NK-92 (cell line): ENCODE measurements around the gene IL17A.

Experiments used
- DNase-seq: peaks from one replicate; lab custom pipeline; 2025; ENCODE audit not compliant: unreplicated experiment; lab: John Stamatoyannopoulos, UW

Gene IL17A

DNA sequence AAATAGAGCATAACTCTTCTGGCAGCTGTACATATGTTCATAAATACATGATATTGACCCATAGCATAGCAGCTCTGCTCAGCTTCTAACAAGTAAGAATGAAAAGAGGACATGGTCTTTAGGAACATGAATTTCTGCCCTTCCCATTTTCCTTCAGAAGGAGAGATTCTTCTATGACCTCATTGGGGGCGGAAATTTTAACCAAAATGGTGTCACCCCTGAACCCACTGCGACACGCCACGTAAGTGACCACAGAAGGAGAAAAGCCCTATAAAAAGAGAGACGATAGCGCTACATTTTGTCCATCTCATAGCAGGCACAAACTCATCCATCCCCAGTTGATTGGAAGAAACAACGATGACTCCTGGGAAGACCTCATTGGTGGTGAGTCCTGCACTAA, at the start of gene IL17A:
TSS of gene IL17A (plus strand) at position 301 of the 400 bp plus-strand sequence. CDS start at position 358, 57 bp downstream.
- no peak for DNase-seq

DNA sequence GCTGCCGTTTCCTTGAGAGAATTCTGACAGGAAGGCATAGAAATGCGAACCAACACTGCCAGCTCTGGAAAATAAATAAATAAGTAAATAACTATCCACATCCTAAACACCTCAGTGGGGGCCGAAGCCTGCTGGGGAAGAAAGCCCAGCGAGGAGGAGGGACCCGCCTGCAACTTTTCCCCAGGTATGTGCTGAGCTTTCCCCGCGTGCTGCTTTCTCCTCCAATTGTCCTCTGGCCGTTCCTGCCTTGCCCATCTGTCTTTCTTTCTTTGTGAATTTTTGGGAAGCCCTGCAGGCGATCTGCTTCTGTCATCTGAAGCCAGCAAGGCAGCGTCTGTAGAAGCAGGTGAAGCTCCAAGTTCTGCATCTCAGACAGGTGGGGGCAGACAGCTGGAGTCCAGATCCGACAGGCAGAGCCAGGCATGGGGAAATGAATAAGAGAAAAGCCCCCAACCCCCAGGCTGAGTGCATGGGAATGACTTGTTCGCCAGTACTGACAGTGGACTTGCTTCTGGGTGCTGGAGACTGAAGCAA, 49.2 kb upstream of the IL17A start:
- no peak for DNase-seq

DNA sequence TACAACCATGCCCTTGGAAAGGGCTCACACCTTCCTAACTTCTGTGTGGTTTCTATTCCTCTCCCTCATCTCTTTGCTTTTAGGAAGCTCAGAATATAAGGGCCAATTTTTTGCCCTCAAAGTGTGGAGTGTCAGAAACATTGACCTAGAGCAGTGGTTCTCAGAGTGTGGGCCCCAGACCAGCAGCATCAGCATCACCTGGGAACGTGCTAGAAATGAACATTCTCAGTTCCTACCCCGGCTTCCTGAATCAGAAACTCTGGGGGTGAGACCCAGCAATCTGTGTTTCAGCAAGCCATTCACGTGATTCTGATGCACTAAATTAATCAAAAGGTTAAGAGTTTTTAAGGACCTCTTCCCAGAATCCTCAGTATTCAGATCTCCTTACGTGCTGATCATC, 47.9 kb upstream of the IL17A start:
- DNase-seq: no peak

DNA sequence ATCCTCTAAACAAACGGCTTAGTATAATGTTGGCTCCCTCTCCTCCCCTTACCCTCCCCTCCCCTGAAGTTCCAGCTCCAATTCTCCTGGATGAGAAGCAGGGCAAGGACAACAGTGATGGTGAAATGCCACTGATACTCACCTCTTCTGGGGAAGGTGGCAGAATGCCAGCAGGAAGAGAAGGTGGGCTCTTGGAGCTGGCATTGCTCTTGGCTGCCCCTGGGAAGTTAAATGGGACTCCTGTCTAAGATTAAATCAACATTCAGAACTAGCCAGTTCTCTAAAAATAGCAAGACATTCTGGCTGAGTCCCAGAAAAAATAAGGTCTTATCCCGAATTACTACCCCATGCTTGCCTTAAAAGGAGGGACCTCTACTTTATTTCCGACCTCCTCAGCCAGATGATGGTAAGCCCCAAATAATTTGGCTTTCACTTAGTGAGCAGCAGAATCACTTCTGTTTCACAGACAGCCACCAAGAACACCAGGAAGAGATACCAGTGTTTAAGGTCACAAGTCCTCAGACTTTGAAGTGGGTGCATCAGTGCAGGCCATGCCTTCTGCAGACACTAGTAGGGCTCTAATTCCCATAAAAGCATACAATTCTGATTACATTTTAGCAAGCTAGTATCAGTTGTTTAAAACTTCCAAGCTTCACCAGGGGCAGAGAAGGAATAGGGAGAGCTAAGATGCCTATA, 46.0 kb upstream of the IL17A start:
- no peak for DNase-seq

DNA sequence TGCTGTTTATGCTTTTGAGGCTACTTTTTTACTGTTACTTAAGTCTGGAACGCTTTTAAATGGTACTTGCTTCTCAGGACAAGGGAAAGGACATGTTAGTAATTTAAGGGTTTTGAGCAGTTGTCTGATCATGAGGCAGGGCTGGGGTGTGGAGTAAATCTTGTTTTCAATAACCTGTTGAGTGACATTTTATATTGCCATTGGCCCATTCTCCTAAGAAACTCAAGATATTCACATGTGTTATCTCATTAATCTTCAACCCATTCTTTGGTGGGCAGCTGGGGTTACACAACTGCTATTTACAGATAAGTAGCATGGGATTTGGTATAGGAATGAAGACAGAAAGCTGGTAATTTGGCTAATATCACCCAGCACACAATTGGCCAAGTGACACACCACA, 44.6 kb upstream of the IL17A start:
- DNase-seq: no peak

DNA sequence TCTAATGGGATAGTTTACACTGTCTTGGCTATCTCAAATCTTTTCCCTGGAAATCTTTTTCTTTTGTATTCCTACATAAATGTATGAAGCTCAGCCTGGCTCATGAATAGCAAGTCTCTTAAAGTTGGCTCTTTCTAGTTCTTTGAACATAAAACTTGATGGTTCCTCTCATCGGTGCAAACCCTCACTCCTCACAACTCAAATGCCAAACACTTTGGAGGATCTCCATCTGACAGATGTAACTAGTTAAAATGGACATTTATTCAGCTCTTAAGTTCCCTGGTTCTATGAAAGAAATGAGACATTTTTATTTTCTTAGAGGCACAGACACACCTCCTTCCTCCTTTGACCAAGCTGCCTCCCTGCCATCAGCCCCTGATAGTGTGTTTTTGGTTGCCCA, 43.6 kb upstream of the IL17A start:
- DNase-seq: no peak

DNA sequence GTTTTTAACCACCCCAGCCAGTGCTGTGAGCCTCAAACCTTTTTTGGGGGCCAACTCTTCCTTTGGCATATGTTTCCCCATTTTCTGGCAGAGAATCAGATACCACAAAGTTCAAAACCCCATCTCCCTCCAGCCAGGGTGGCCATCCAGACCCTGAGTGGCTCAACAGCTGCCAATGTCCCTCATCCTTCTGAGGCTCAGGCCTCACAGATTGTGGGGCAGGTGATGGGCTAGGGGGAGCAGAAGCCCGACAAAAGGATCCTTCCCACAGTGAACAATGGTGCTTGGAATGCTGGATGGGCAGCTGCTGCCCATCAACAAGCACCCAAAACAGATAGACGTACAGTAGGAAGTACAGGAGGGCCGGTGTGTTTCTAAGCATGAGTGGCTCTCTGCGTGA, 42.6 kb upstream of the IL17A start:
- no peak for DNase-seq

DNA sequence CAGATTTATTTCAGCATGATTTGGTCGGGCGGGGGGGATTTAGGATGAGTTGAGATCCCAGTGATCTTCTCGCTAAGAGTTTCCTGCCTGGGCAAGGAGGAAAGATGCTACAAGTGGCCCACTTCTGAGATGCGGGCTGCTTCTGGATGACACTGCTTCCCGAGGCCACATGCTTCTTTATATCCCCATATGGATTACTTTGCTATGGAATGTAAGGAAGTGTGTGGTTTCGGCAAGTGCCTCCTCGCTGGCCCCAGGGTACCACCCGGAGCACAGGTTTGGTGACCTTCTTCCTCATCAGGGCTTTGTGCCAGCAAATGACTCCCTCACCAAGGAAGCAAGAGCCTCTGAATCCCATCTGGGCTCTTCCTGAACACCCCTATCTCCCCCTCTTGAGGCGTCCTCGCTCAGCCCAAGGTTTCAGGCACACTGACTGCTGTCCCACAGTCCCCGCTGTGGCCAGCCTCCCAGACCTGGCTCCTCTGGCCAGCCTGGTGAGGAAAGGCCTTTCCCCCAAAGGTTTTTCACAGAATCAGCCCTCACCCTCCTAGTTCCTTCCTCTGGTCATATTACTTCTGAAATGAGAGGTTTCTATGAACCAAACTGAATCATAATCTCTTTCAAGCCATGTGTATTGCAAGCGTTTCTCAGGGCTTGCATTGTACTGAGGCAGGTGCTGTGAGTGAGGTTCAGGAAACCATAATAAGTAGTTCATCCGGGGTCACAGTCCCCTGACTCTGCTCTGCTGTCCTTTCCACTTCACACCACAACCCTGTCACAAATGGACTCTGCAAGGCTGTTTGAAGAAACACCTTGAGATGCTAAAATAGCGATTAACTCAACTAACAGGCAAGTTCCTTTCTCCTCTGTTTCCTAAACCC, 41.7 kb upstream of the IL17A start:
- DNase-seq: no peak

DNA sequence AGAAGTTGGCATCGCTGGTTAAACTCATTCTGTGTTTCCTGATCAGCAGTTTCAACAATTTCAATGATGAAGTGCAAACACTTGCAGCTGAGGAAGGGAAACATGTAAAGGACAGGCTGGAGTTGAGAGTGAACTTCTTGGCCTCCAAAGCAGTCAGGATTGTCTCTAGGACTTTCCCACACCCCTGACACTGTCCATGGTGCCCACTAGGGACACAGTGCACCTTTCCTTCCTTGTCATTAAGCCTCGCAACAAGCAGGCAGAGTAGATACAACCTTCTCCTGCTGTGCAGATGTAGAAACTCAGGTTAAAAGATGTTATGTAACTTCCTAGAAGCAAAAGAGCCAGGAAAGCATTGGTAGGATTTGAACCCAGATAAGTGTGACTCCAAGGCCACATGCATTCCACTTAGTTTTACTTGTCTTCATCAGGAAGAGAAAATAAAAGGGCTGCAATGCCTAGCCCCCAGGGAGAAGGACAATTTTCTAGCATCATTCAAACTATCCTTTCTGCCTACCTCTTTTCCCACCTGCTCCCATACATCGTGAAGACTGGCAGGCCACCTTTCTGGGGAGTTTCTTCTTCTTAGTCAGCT, 39.2 kb upstream of the IL17A start:
- DNase-seq: no peak

DNA sequence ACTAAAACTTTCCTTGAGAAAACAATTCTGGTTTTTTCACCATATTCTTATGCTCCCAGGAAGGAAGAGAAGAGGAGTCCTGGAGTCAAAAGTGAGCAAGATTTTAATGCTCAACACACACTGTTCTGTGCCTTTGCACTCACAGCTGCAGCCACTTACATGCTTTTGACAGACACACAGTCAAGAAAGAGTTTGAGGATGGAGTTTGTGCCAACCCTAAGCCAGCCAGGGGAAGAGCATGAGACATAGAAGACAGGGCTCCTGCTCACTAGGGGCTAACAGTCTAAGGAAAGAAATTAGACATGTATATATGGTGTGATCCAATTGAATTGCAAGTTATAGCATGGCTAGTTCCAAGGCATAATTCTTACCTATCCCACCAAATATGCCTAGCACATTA, 37.1 kb upstream of the IL17A start:
- DNase-seq: no peak

DNA sequence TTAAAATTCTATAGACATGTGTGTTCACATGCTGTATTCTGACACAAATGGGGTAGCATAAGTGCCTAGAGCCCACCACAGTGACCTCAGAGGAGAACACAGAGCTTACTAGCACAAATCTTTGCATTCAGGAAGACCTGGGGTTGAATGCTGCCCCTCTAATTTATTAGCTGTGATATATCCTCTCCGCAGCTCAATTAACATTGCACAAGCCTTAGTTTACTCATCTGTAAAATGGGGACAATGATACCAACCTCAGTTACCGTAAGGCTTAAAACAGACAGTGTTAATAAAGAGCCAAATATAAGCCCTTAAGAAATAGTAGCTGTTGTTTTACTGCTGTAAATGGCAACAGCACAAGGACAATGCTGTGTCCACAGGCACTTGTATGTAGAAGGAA, 36.2 kb upstream of the IL17A start:
- DNase-seq: no peak

DNA sequence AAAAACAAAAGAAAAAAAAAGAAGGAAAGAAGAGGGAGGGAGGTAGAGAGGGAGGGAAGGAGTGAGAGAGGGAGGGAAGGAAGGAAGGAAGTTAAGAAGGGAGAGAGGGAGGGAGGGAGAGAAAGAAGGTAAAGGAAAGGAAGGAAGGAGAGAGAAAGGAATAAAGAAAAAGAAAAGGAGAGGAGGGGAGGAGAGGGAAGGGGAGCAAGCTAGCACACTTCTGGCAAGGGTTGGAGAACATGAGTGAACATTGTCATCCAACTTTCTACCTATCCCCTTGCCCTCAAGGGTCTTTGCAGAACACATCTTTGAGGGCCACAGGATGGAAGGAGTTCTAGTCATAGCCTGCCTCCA, 34.1 kb upstream of the IL17A start:
- DNase-seq: no peak

DNA sequence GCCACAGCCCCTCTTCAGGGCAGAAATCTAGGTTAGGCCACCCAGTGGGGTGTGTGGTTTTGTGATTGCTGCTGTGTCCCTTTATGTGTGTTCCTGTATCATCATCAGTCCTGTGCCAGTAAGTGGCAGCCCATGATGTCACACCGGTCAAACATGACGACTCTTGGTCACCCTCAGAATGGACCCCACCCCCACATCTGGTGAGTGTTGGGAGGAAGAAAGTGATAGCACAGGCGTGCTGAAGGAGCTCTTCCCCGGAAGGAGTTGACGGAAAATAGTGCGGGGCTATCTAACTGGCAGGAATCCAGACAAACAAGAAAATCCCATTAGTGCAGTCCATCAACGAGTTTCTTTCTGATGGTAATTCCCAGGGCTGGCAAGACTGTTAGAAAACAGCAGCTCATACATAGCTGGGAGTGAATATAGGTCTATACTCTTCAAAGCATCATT, 33.4 kb upstream of the IL17A start:
- no peak for DNase-seq

DNA sequence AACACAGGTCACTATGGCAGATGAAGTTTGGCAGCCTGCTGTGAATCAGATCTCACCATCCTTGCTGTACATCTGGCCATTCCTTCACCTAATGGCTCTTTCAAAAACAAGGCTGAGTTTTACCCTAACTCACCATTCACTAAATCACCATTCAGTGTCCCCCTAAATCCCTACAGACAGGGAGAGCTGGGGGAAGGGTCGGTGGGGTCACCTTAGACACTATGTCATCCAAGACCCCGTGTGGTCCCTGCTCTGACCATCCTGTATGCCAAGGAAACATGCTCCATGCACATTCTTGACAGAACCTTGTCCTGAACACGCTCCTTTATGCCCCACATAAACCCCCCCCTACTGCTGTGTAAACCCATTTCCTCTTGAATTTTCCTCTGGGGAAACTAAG, 31.8 kb upstream of the IL17A start:
- no peak for DNase-seq

DNA sequence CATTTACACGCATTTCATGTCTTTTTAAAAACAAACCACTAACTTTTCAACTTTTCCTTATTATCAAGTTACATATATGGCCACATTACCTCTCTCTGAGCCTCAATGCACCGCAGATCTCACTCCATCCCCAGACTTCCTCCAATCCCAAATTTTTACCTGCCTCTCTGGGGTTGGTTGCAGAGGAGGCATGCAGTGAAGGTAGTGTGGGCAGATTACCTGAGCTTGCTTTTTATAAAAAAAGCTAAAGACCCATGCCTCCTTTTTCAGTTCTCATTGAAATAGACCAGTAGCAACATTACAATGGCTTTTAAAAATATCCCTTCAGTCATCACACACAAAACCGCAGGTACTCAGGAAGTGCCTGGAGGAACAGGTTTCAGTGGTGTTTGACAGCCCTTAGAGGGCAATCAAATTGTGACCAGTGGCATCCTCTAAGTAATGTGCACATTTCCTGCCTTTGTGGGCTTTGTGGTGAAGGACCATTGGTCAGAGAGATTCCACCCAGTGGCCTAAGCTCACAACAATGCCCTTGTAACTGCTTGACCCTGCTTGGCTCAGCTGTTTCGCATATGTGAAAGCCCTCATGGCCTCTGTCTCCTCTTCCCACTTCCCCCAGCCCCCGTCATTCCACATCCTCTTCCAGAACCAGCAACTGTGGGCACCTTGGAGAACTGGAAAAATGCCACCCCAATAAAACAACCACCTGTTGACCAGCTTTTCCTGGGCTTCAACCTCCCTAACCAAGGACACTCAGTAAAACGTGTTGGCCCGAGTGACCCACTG, 30.2 kb upstream of the IL17A start:
- DNase-seq: no peak

DNA sequence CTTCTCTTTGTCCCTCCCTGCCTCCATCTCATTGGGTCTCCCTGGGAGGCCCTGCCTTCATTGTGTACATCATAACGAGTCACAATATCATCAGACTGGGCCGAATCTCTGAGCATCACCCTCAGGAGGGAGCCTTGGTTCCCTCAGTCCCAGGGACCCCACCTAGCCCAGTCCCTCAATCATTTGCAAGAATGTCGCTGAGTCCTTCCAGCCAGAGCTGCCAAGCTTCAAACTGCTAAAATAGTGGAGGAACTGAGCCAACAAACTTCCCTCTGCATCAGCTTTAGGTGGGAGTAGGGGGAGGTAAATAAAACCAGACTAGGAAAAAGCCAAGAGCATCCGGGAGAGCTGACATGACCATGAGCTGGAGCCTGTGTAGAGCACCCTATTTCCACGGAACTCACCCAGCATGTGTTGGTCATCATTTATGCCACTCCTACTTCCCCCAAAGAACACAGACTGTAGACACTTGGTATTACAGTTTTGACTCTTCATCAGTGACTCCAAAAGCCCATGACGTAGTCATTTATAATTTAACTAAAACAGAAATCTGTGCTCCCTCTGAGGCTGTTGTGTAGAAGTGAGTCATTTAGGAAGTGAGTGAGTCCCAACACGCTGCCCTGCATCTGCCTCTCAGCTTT, 28.8 kb upstream of the IL17A start:
- no peak for DNase-seq

DNA sequence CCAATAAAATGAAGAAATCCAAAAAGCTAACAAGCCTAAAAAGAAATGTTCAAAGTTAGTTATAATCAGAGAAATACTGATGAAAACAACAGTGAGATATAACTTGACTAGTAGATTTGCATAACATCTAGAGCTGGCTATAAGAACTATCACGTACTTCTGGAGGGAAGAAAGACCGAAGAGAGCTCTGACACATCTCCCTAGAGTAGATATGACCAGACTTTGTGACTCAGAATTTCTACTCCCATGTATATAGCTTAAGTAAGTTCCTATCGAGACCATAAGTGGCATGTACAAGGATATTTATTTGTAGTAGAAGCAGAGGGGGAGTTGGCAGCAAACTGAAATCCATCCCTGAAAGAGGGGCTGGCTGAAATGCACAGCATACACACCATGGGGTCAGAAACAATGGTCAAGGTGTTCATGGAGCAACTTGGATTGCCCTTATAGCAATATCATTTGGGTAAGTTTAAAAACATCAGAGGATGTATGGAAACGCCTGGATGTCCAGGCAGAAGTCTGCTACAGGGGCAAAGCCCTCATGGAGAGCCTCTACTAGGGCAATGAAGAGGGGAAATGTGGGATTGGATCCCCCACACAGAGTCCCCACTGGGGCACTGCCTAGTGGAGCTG, 25.6 kb upstream of the IL17A start:
- no peak for DNase-seq

DNA sequence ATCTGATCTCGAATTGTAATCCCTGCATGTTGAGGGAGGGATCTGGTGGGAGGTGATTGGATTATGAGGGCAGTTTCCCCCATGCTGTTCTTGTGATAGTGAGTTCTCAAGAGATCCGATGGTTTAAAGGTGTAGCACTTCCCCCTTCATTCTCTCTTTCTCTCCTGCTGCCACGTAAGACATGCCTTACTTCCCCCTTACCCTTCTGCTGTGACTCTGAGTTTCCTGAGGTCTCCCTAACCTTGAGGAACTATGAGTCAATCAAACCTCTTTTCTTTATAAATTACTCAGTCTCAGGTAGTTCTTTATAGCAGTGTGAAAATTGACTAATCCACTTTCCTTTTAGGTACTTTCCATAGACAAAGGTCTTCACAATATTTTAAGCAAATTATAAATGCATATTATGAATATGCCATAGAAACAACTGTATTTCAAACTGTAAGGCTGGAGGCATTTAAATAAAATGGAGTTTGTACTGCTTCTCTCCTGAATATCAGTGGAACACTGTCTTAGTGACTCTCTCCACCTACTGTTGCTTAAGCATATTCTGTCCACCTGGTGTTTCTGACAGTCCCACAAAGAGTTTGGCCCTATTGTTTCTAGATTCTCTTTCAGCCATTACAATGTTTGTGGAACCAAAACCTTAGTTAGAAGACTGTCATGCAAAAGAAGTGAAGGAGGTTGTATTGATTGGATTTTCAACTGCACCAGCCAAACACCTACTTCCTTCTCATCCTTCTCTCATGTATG, 24.3 kb upstream of the IL17A start:
- no peak for DNase-seq
